ENCODE measurements around the gene DNAJC4.

- TF ChIP-seq EZH2phosphoT487 (IDR thresholded peaks at IDR 0.05; ENCODE audit: insufficient read depth, low read depth) (no peak), EZH2 (IDR thresholded peaks at IDR 0.05; ENCODE audit: insufficient read depth, poor library complexity, severe bottlenecking) (no peak)
These were observed 3.8 kb upstream of the DNAJC4 start for GRCh38 chr11:64226507-64227051.
